Measurements from ENCODE around the gene CPXM2.

CPXM2 gene

DNA sequence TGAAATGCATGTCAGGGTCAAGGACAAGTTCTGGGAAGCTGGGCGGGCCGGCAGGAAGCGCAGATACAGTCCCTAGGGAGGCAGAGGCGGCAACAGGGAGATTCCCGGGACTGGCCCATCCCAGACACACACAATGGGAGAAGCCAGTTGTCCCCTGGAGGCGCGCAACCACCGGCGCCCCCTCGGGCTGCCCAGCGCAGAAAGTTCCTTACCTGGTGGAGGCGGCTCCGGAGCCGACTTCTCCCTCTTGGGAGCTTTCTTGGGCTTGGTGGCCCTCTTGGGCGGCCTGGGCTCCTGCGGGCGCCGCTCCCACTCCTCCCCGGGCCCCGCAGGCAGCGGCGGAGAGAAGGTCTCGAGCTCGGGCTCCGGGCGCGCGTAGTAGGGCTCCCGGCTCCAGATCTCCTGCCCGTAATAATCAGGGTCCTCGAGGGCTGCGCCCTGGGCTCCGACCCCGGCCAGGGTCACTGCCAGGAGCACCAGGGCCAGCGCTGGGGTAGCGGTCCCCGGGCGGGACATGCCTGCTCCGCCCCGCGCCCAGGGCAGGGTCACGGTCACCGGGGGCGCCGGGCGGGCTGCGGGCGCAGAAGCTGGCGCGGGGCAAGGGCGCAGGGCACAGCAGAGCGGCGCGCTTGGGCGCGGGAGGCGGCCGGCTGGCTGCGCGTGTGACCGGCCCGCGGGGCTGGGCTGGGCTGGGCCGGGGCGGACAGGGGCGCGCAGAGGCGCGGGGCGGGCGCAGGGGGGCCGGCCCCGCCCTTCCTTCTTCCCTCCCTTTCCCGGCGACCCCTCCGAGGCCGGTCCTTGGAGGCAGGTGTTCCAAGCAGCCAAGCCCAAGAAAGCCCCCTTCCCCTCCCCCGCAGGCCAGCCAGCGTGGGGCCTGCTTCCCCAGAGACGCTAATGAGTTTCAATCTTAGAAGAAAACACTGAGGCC is at the start of gene CPXM2:
Gene CPXM2, minus strand, starts transcription at position 664 of the 928 bp plus-strand sequence. Its CDS starts 148 bp downstream, at position 516.
- Mint-ChIP-seq H3K27ac (no peak within 1 kb of the TSS), H3K9me3 (no peaks in the 10 kb centered on the region), H3K36me3 (no peaks in the 10 kb centered on the region), H3K27me3 (peaks cover 46% of the 10 kb centered on the region), H3K4me1 (peaks cover 6% of the 10 kb centered on the region), H3K4me3 (no peak within 1 kb of the TSS)
- ATAC-seq = peak; percentile 22

DNA sequence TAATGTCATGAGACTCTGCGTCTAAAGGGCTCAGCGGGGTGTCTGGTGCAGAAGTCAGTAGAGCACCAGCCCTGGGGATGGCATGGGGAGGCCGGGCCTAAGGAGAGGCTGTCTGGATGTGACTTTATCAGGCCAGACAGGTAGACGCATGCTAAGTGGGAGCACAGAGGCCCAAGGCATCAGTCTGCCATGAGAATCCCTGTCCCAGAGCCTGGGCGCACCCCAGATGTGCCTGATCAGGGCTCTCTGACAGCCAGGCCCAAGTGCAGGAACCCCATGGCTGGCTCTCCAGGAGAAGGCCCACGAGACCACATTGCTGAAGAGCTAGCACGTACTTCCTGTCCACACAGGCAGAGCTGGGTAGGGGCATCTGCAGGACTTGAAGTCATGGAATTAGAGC is 48.0 kb upstream of the CPXM2 start:
- Mint-ChIP-seq H3K4me3 (no peak overlapping the region), H3K27ac (no peak overlapping the region), H3K27me3 (peaks cover 26% of the 10 kb centered on the region), H3K9me3 (peaks cover 6% of the 10 kb centered on the region), H3K36me3 (no peaks in the 10 kb centered on the region), H3K4me1 (peaks cover 15% of the 10 kb centered on the region)
- ATAC-seq = no peak

DNA sequence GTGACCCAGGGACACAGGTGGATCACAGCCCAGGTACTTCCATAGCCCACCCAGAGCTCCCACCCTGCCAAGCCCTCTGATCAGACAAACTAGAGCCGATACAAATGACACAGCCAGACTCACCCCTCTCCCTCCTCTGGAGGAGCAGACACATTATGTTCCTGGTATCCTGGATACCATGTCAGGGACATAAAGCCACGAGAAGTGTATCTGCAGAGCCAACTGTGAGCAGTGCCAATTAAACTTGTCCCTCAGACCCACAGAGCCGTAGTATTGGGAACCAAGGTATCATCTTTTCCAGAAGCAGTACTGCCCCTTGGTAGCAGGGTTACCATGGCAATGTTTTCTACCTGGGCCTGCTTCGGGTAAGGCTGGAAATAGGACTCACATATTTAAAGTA is 47.3 kb upstream of the CPXM2 start:
- H3K4me1 Mint-ChIP-seq = peaks cover 19% of the 10 kb centered on the region
- H3K27me3 Mint-ChIP-seq = peaks cover 33% of the 10 kb centered on the region
- H3K4me3 Mint-ChIP-seq = no peak overlapping the region
- H3K36me3 Mint-ChIP-seq = no peaks in the 10 kb centered on the region
- H3K27ac Mint-ChIP-seq = no peak overlapping the region
- no peak for ATAC-seq
- H3K9me3 Mint-ChIP-seq = peaks cover 6% of the 10 kb centered on the region

DNA sequence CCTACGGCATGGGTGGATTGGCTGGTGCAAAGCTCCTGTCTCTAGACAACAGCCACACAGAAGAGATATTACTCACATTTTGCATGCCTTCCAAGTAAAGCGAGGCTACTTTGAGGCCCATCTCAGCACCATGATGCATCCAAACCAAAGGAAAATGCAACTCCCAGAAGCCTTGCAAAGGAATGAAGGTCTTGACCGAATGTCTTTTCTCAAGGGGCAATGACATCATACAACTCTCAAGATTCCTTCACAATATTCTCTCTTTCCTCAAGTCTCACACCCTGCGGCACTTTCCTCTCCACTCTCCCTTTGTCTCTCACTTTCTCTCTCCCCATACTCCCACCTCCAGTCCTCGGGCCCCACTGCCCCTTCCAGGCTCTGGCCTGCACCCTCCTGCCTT is 44.8 kb upstream of the CPXM2 start:
- H3K27ac Mint-ChIP-seq = no peak overlapping the region
- H3K27me3 Mint-ChIP-seq = peaks cover 29% of the 10 kb centered on the region
- H3K4me1 Mint-ChIP-seq = peaks cover 9% of the 10 kb centered on the region
- no peak overlapping the region for H3K4me3 Mint-ChIP-seq
- no peak for ATAC-seq
- peaks cover 9% of the 10 kb centered on the region for H3K9me3 Mint-ChIP-seq
- H3K36me3 Mint-ChIP-seq = no peaks in the 10 kb centered on the region

DNA sequence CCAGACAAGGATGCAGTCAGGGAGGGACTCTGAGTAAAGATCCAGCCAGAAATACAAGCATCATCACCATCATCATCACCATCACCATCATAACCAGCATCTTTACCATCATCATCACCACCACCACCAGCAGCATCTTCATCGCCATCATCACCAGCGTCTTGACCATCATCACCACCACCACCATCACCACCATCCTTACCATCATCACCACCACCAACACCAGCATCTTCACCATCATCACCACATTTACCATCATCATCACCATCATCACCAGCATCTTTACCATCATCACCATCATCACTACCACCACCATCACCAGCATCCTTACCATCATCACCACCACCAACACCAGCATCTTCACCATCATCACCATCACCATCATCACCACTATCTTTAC is 44.1 kb upstream of the CPXM2 start:
- ATAC-seq = no peak
- peaks cover 16% of the 10 kb centered on the region for H3K9me3 Mint-ChIP-seq
- no peaks in the 10 kb centered on the region for H3K36me3 Mint-ChIP-seq
- no peak overlapping the region for H3K4me3 Mint-ChIP-seq
- H3K27ac Mint-ChIP-seq = no peak overlapping the region
- H3K4me1 Mint-ChIP-seq = peaks cover 9% of the 10 kb centered on the region
- peaks cover 24% of the 10 kb centered on the region for H3K27me3 Mint-ChIP-seq

DNA sequence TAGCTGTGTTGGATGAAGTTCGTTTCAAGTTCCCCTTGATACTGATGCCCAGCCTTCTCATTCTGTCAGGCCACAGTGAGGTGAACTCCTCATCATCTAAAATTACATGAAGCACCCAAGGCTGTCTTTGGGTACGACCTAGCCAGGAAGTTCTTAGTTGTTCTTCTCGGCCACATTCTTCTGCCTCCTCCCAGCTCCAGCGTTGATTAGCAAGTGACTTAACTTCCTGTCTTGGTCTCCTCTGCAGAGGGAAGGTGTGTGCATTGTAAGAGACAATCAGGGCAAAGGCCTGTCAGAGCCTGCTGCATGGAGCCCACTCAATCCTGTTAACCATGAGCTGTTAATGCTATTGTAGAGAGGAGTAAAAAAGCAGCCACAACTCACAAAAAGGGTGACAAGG is 43.2 kb upstream of the CPXM2 start:
- Mint-ChIP-seq H3K4me3 (no peak overlapping the region), H3K27ac (peak overlapping the region; percentile 17), H3K4me1 (peaks cover 9% of the 10 kb centered on the region)

DNA sequence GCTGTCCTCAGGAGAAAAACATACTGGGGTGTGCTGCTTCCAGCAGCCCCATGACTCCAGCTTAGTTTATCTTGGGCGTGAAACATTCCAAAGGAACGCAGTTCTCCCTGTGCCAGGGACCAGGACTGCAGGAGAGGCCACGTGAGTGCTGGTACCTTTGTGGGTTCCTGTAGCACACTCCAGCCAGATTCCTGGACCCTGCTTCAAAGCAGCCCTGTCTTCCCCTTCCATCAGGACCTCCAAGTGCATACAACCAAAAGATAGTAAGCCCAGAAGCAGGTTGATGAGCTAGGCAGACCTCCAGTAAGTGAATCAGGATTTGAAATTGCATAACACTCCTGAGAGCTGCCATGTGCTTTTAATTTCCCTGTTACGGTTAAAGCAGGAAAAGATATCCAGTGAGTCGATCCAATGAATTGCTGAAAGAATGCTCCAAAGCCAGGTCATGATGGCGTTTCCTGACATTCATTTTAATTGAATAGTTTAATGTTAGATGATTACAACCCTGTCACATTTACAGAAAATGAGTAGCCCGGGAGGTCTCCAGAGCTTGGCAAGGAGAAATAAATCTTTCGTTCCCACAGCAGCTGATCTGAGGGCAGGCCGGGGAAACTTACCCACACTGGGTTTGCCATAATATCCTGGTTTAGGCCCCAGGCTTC is 38.9 kb upstream of the CPXM2 start:
- peaks cover 4% of the 10 kb centered on the region for H3K36me3 Mint-ChIP-seq
- no peak for ATAC-seq
- H3K9me3 Mint-ChIP-seq = peaks cover 15% of the 10 kb centered on the region
- H3K4me1 Mint-ChIP-seq = peaks cover 17% of the 10 kb centered on the region
- peaks cover 43% of the 10 kb centered on the region for H3K27me3 Mint-ChIP-seq
- H3K4me3 Mint-ChIP-seq = no peak overlapping the region
- H3K27ac Mint-ChIP-seq = no peak overlapping the region

More for the DNA sequence above, 43.2 kb upstream of the CPXM2 start:
- no peak for ATAC-seq
- H3K27me3 Mint-ChIP-seq = peaks cover 24% of the 10 kb centered on the region
- peaks cover 18% of the 10 kb centered on the region for H3K9me3 Mint-ChIP-seq
- H3K36me3 Mint-ChIP-seq = no peaks in the 10 kb centered on the region

DNA sequence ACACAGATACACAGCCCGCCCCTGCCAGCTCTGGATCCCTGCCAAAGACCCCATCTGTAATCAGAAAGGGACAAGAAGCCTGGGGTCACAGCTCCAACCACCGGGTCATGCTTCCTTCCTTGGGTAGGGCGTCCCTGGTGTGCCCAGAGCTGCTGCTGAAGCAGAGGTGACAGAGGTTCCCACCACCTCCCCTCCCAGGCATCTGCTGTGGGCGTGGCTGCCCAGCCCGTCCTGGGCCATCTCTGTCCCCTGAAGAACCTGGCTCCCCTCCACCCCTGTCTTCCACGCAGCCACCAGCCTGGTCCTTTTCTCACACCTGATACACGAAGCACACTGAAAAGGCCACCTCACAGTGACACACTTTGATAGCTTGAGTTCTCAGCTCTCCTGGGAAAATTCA is 38.2 kb upstream of the CPXM2 start:
- no peak overlapping the region for H3K27ac Mint-ChIP-seq
- H3K9me3 Mint-ChIP-seq = peaks cover 15% of the 10 kb centered on the region
- H3K36me3 Mint-ChIP-seq = peaks cover 4% of the 10 kb centered on the region
- no peak overlapping the region for H3K4me3 Mint-ChIP-seq
- peaks cover 14% of the 10 kb centered on the region for H3K4me1 Mint-ChIP-seq
- ATAC-seq = no peak
- H3K27me3 Mint-ChIP-seq = peaks cover 43% of the 10 kb centered on the region

DNA sequence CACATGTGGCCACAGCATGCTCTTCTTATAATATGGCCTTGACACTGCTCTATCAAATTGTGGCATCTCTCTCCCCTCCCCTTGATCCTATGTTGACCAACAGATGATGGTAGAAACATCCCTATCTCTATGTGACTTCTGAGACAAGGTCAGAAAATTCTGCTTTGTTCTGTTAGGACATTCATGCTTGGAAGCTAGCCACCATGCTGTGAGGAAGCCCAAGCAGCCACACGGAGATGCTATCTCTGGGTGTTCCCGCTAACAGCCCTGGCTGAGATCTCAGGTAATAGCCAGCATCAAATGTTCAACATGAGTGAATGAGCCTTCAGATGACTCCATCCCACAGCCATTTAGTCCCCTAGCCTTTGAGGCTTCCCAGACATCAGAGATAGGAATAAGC is 36.8 kb upstream of the CPXM2 start:
- no peak for ATAC-seq
- H3K4me3 Mint-ChIP-seq = no peak overlapping the region
- H3K27ac Mint-ChIP-seq = no peak overlapping the region
- peaks cover 18% of the 10 kb centered on the region for H3K9me3 Mint-ChIP-seq
- H3K36me3 Mint-ChIP-seq = peaks cover 4% of the 10 kb centered on the region
- H3K4me1 Mint-ChIP-seq = peaks cover 8% of the 10 kb centered on the region
- H3K27me3 Mint-ChIP-seq = peaks cover 44% of the 10 kb centered on the region

DNA sequence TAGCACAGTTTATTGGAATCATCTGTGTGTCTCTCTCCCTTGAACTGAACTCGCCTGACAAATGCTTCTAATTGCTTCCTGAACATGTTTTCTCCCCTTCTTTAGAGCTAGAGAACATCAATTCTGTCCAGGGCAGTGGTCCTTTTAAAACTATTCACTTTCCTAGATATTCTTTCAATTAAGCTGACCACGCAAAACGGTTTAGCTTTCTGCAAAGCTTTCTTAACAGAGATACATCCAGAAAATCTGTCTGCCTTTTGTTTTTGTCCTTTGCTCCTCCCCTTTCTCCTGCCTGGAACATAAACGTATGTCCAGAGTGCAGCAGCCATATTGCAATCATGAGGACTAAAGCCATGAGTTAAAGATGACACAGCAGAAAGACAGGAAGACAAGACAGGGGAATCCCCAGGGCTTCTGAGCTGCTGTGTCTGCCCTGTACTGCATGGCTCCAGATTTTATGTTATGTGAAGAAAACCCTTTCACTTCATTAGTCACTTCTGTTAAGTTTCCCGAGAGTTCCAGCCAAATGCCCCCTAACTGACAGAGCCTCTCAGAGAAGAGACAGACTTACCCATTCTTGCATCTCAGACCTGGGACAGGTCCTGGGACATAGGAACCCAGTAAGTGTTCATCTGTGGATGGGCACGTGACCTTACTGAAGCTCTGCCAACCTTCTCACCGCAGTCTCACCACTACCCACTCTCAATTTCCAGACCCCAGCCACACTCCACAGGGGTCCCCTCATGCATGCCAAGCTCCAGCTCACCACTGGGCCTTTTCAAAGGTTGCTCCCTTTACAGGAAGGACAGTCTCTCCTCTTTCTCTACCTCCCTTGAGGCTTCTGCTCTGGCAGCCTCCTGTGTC is 35.0 kb upstream of the CPXM2 start:
- no peak overlapping the region for H3K4me3 Mint-ChIP-seq
- peaks cover 18% of the 10 kb centered on the region for H3K9me3 Mint-ChIP-seq
- no peak overlapping the region for H3K27ac Mint-ChIP-seq
- peak; percentile 62 for ATAC-seq
- peaks cover 8% of the 10 kb centered on the region for H3K4me1 Mint-ChIP-seq
- peaks cover 4% of the 10 kb centered on the region for H3K36me3 Mint-ChIP-seq
- H3K27me3 Mint-ChIP-seq = peaks cover 44% of the 10 kb centered on the region

DNA sequence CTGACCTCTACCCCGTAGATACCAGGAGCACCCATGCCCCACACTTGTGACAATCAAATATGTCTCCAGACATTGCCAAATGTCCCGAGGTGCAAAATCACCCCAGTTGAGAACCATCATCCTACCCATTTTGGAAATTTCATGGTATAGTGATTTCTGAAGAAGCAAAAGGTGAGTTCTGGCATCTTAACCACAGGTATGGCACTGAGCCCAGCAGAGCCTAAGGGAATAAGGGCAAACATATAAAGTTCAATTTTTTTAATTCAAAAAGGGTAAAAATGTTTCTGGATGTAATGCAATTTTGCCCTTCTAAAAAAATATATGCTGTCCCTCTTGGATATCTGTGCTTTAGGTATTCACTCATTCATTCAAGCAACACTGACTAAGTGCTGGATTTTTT is 30.5 kb upstream of the CPXM2 start:
- H3K4me3 Mint-ChIP-seq = no peak overlapping the region
- peaks cover 5% of the 10 kb centered on the region for H3K4me1 Mint-ChIP-seq
- H3K36me3 Mint-ChIP-seq = no peaks in the 10 kb centered on the region
- H3K27me3 Mint-ChIP-seq = peaks cover 21% of the 10 kb centered on the region
- H3K9me3 Mint-ChIP-seq = peaks cover 14% of the 10 kb centered on the region
- no peak overlapping the region for H3K27ac Mint-ChIP-seq
- ATAC-seq = no peak

DNA sequence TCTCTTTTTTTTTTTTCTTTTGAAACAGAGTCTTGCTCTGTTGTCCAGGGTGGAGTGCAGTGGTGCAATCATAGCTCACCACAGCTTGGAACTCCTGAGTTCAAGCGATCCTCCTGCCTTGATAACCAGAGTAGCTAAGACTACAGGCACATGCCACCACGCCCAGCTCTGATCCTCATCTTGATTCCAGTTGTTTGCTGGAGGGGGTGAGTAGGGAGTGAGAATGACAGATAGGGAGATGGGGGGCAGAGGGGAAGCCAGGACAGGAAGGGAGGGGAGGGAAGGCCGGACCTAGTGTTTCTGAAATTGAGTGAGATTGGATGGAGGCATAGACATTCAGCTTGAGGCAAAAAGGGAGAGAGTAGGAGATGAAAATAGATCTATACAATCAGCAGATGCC is 25.2 kb upstream of the CPXM2 start:
- Mint-ChIP-seq H3K4me1 (peaks cover 9% of the 10 kb centered on the region), H3K9me3 (peaks cover 7% of the 10 kb centered on the region), H3K36me3 (no peaks in the 10 kb centered on the region), H3K27me3 (peaks cover 40% of the 10 kb centered on the region), H3K4me3 (no peak overlapping the region), H3K27ac (no peak overlapping the region)
- ATAC-seq = no peak

DNA sequence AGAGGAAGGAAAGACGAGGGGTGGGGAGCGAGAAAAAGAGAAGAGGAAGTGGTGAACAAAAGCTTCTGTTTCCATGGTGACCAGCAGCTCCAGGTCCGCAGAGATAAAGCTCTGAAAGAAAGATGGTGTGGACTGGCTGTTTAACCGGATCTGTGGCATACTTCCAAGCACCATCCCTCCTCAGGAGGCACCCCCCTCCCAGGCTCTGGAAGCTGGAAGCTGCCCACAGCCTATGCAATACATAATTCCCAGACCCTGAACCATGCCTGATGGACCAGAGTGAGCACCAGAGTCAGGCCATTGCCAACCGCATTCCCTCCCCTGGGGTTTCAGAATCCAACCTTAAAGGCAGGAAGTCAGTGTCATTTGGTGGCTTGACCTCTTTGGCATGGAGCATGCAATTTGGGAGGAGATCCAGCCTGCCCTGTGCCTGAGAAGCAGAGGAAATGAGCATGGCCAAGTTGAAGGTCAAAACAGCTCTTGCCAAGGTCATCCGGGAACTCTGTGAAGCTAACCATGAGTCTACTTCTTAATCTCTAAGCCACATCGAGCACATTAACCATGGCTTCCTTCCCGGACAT is 22.2 kb upstream of the CPXM2 start:
- no peak overlapping the region for H3K27ac Mint-ChIP-seq
- ATAC-seq = no peak
- H3K9me3 Mint-ChIP-seq = peaks cover 3% of the 10 kb centered on the region
- H3K4me3 Mint-ChIP-seq = no peak overlapping the region
- no peaks in the 10 kb centered on the region for H3K36me3 Mint-ChIP-seq
- peaks cover 9% of the 10 kb centered on the region for H3K4me1 Mint-ChIP-seq
- peaks cover 64% of the 10 kb centered on the region for H3K27me3 Mint-ChIP-seq

DNA sequence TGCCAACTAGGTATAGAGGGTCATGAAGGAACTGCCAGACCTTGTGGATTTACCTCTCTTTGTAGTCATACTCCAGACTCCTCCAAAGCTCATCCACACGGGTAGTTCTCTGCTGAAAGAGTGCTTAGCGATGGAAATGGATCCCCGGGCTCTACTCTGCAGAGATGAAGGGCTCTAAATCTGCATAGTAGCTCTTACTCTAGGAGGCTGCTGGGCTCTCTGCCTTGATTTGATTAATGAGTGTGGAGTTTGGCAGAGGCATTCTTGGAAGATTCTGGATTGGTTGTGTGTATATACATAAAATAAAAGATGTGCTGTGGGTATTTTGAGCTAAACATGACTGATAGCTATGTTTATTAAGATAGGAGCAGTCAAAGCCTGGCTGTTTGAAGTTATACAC is 21.3 kb upstream of the CPXM2 start:
- no peak overlapping the region for H3K4me3 Mint-ChIP-seq
- ATAC-seq = no peak
- peaks cover 3% of the 10 kb centered on the region for H3K9me3 Mint-ChIP-seq
- no peaks in the 10 kb centered on the region for H3K36me3 Mint-ChIP-seq
- H3K4me1 Mint-ChIP-seq = peaks cover 9% of the 10 kb centered on the region
- H3K27me3 Mint-ChIP-seq = peaks cover 73% of the 10 kb centered on the region
- H3K27ac Mint-ChIP-seq = no peak overlapping the region

DNA sequence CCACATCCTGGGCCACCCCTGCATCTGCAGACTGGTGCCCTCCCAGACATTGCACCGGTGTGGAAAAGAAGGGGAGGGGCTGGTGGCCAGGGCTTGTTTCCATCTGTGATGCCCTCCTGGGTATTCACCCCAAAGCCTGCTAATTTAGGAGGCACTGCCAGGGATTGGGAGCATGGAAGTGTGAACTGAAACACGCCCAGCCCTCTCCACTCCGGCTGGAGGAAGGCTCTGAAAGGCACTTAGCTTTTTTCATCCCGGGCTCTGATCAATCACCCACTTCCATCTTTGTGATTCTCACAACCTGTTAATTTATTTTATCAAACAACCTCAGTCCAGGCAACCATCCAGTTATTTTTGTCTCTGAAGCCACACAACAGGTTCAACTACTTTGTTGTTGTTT is 20.9 kb upstream of the CPXM2 start:
- H3K4me1 Mint-ChIP-seq = peaks cover 9% of the 10 kb centered on the region
- no peak overlapping the region for H3K4me3 Mint-ChIP-seq
- no peak overlapping the region for H3K27ac Mint-ChIP-seq
- H3K9me3 Mint-ChIP-seq = peaks cover 3% of the 10 kb centered on the region
- no peak for ATAC-seq
- H3K27me3 Mint-ChIP-seq = peaks cover 77% of the 10 kb centered on the region
- no peaks in the 10 kb centered on the region for H3K36me3 Mint-ChIP-seq

All from stimulated activated memory B cell treated with anti-CD40 and anti-IgM and Interleukin-4, amounts not matched to agents 10 μg/mL and 1 μg/mL and 100 μg/mL, for 72 hours (primary cell).